Activated CD8-positive, alpha-beta memory T cell treated with anti-CD3 and anti-CD28 coated beads, Interleukin-2, amount 10 ng/mL, durations not matched to agents 7 days and 5 days (primary cell): ENCODE data around the gene GRK6. TPM values are rescaled to one million over a fixed set of nuclear protein-coding genes. Genes with fewer than 3 reads are reported as not detected.
"Not testable (repeated sequence)": the region's sequence is repeated elsewhere in the genome, so short reads cannot be mapped to it uniquely, and the experiment has no call there.

Experiments used
- ATAC-seq: fragments of 150-1000 bp; cut with Tn5 transposase; one replicate; pipeline ENCODE4 v1.10.0; 2021; ENCODE audit warnings: moderate library complexity
- CTCF ChIA-PET: fragments of 350-600 bp; sonication (Branson Sonifier 250); formaldehyde crosslinking; loops from one replicate; lab custom pipeline; 2021; ENCODE audit warnings: antibody characterized with exemption; lab: Charles Lee
- DNase-seq: peaks from one replicate; pipeline ENCODE4 v3.0.0-alpha.2; 2020
- H3K27ac Mint-ChIP-seq: one replicate; pipeline ENCODE4 v1.8.0; 2021; ENCODE audit warnings: mild to moderate bottlenecking, mixed read lengths
- H3K27me3 Mint-ChIP-seq: one replicate; pipeline ENCODE4 v1.8.0; 2021; ENCODE audit warnings: mixed read lengths
- H3K36me3 Mint-ChIP-seq: one replicate; pipeline ENCODE4 v1.8.0; 2021; ENCODE audit warnings: mild to moderate bottlenecking, mixed read lengths
- H3K4me1 Mint-ChIP-seq: one replicate; pipeline ENCODE4 v1.8.0; 2021; ENCODE audit warnings: mixed read lengths
- H3K4me3 Mint-ChIP-seq: one replicate; pipeline ENCODE4 v1.8.0; 2021; ENCODE audit warnings: mild to moderate bottlenecking, moderate library complexity, mixed read lengths
- H3K9me3 Mint-ChIP-seq: one replicate; pipeline ENCODE4 v1.8.0; 2022; ENCODE audit warnings: low read depth, mixed read lengths
- total RNA-seq, 2 experiments: library from RNA; stranded (reverse); gene quantifications; one replicate each; pipeline ENCODE4 v1.2.3, GENCODE V29; 2021

GRK6 gene
- total RNA-seq, 2 experiments from 2014 or later, result 112 to 159 TPM

- CTCF ChIA-PET, result interaction anchor here (0.5 to 18.7 kb wide), 28 partner anchors 11 to 291 kb away, joined by 3 to 717 read pairs (median 12); partner anchors contain the start of genes GRK6, LMAN2, MXD3 and PDLIM7
- H3K36me3 Mint-ChIP-seq, result no peaks in the 10 kb centered on the region
- peak overlapping the region; percentile 5 for H3K27ac Mint-ChIP-seq
- H3K4me3 Mint-ChIP-seq, result peak overlapping the region; percentile 64
- no peaks in the 10 kb centered on the region for H3K9me3 Mint-ChIP-seq
- ATAC-seq (peak; percentile 24), DNase-seq (peak; percentile 68)
- peaks cover 37% of the 10 kb centered on the region for H3K4me1 Mint-ChIP-seq
- H3K27me3 Mint-ChIP-seq, result peaks cover 23% of the 10 kb centered on the region
These were observed 23.2 kb upstream of the GRK6 start for GRCh38 chr5:177403102-177403791.

- CTCF ChIA-PET, result interaction anchor here (0.5 to 18.7 kb wide), 36 partner anchors 11 to 743 kb away, joined by 3 to 717 read pairs (median 6); partner anchors contain the start of genes DDX41, GRK6, LMAN2 and MXD3
- Mint-ChIP-seq H3K9me3 (no peaks in the 10 kb centered on the region), H3K27me3 (peaks cover 23% of the 10 kb centered on the region), H3K4me3 (peak overlapping the region; percentile 64), H3K27ac (peak overlapping the region; percentile 63), H3K4me1 (peaks cover 37% of the 10 kb centered on the region), H3K36me3 (no peaks in the 10 kb centered on the region)
- DNase-seq (peak; percentile 90), ATAC-seq (peak; percentile 89)
These were observed 22.5 kb upstream of the GRK6 start for GRCh38 chr5:177403792-177404640.

- no peaks in the 10 kb centered on the region for H3K36me3 Mint-ChIP-seq
- no peaks in the 10 kb centered on the region for H3K9me3 Mint-ChIP-seq
- ATAC-seq (no peak), DNase-seq (no peak)
- peak overlapping the region; percentile 64 for H3K4me3 Mint-ChIP-seq
- H3K27me3 Mint-ChIP-seq, result peaks cover 23% of the 10 kb centered on the region
- H3K4me1 Mint-ChIP-seq, result peaks cover 37% of the 10 kb centered on the region
- H3K27ac Mint-ChIP-seq, result peak overlapping the region; percentile 24
- CTCF ChIA-PET, result interaction anchor here (0.5 to 18.7 kb wide), 30 partner anchors 10 to 744 kb away, joined by 3 to 717 read pairs (median 8); partner anchors contain the start of genes DDX41, GRK6, LMAN2 and MXD3
These were observed 21.8 kb upstream of the GRK6 start for GRCh38 chr5:177404641-177405179.

- peaks cover 37% of the 10 kb centered on the region for H3K4me1 Mint-ChIP-seq
- CTCF ChIA-PET, result interaction anchor here (1.1 to 18.7 kb wide), 17 partner anchors 10 to 112 kb away, joined by 4 to 717 read pairs (median 46); partner anchors contain the start of genes DDX41, GRK6, MXD3 and PDLIM7
These were observed 21.2 kb upstream of the GRK6 start for GRCh38 chr5:177405312-177405711.

GRCh38 chr5:177405805-177406204, 20.7 kb upstream of the GRK6 start:
- H3K36me3 Mint-ChIP-seq, result no peaks in the 10 kb centered on the region
- no peaks in the 10 kb centered on the region for H3K9me3 Mint-ChIP-seq
- peaks cover 23% of the 10 kb centered on the region for H3K27me3 Mint-ChIP-seq
- no peak for ATAC-seq
- H3K4me1 Mint-ChIP-seq, result peaks cover 42% of the 10 kb centered on the region
- CTCF ChIA-PET, result interaction anchor here (1.5 to 18.7 kb wide), 11 partner anchors 9 to 96 kb away, joined by 5 to 717 read pairs (median 64); partner anchors contain the start of genes GRK6, PDLIM7, PRR7 and RGS14
- no peak for DNase-seq
- no peak overlapping the region for H3K4me3 Mint-ChIP-seq
- H3K27ac Mint-ChIP-seq, result no peak overlapping the region

More at GRCh38 chr5:177405312-177405711, 21.2 kb upstream of the GRK6 start:
- DNase-seq (no peak), ATAC-seq (no peak)
- Mint-ChIP-seq H3K27ac (no peak overlapping the region), H3K36me3 (no peaks in the 10 kb centered on the region), H3K27me3 (peaks cover 23% of the 10 kb centered on the region), H3K9me3 (no peaks in the 10 kb centered on the region), H3K4me3 (peak overlapping the region; percentile 64)

- Mint-ChIP-seq H3K27ac (peak within 1 kb of the TSS; percentile 62), H3K9me3 (no peaks in the 10 kb centered on the region), H3K4me3 (no peak within 1 kb of the TSS), H3K36me3 (no peaks in the 10 kb centered on the region), H3K4me1 (peaks cover 50% of the 10 kb centered on the region), H3K27me3 (no peaks in the 10 kb centered on the region)
- ATAC-seq, result no peak
- no peak for DNase-seq
- CTCF ChIA-PET, result interaction anchor here (0.8 to 18.7 kb wide), 10 partner anchors 12 to 99 kb away, joined by 3 to 717 read pairs (median 4); partner anchors contain the start of genes GRK6 and PRR7
These were observed 17.3 kb upstream of the GRK6 start, which contains the start of gene F12 for GRCh38 chr5:177409043-177409801. Gene F12 (minus strand): TSS chr5:177409564. CDS start chr5:177409527, 37 bp downstream.

GRCh38 chr5:177410575-177410974, 15.9 kb upstream of the GRK6 start:
- Mint-ChIP-seq H3K4me1 (peaks cover 39% of the 10 kb centered on the region), H3K4me3 (no peak overlapping the region), H3K27ac (peak overlapping the region; percentile 62), H3K36me3 (no peaks in the 10 kb centered on the region), H3K9me3 (no peaks in the 10 kb centered on the region), H3K27me3 (no peaks in the 10 kb centered on the region)
- CTCF ChIA-PET, result interaction anchor here (0.8 to 18.7 kb wide), 6 partner anchors 8 to 98 kb away, joined by 3 to 717 read pairs (median 4); partner anchors contain the start of genes PDLIM7 and PRR7
- DNase-seq (no peak), ATAC-seq (no peak)

- Mint-ChIP-seq H3K9me3 (no peaks in the 10 kb centered on the region), H3K4me3 (peak overlapping the region; percentile 43), H3K36me3 (no peaks in the 10 kb centered on the region), H3K27ac (peak overlapping the region; percentile 79), H3K4me1 (peaks cover 31% of the 10 kb centered on the region), H3K27me3 (no peaks in the 10 kb centered on the region)
- ATAC-seq (peak; percentile 67), DNase-seq (no peak)
- CTCF ChIA-PET, result interaction anchor here (1.2 to 18.7 kb wide), 5 partner anchors 9 to 35 kb away, joined by 4 to 717 read pairs (median 5); partner anchors contain the start of genes GRK6 and PRR7
These were observed 13.8 kb upstream of the GRK6 start for GRCh38 chr5:177412603-177413233.

- CTCF ChIA-PET, result interaction anchor here (0.8 to 18.7 kb wide), 8 partner anchors 11 to 96 kb away, joined by 3 to 717 read pairs (median 4); partner anchors contain the start of gene PRR7
- ATAC-seq (no peak), DNase-seq (no peak)
- H3K9me3 Mint-ChIP-seq, result no peaks in the 10 kb centered on the region
- no peaks in the 10 kb centered on the region for H3K27me3 Mint-ChIP-seq
- H3K4me3 Mint-ChIP-seq, result no peak overlapping the region
- H3K27ac Mint-ChIP-seq, result no peak overlapping the region
- peaks cover 31% of the 10 kb centered on the region for H3K4me1 Mint-ChIP-seq
- H3K36me3 Mint-ChIP-seq, result no peaks in the 10 kb centered on the region
These were observed 12.0 kb upstream of the GRK6 start for GRCh38 chr5:177414481-177414880.

- not testable (repeated sequence) for H3K27ac Mint-ChIP-seq, ATAC-seq, H3K4me3 Mint-ChIP-seq, H3K9me3 Mint-ChIP-seq, DNase-seq, H3K36me3 Mint-ChIP-seq, H3K27me3 Mint-ChIP-seq
- CTCF ChIA-PET, result interaction anchor here (6.4 to 18.7 kb wide), 2 partner anchors 13 to 31 kb away, joined by 70 to 717 read pairs; partner anchors contain the start of gene PRR7
- peaks cover 17% of the 10 kb centered on the region for H3K4me1 Mint-ChIP-seq
These were observed 9.4 kb upstream of the GRK6 start for GRCh38 chr5:177417081-177417480.

GRCh38 chr5:177419046-177419445, 7.4 kb upstream of the GRK6 start:
- Mint-ChIP-seq H3K27me3 (no peaks in the 10 kb centered on the region), H3K4me3 (no peak overlapping the region), H3K36me3 (no peaks in the 10 kb centered on the region), H3K4me1 (peaks cover 2% of the 10 kb centered on the region), H3K27ac (no peak overlapping the region), H3K9me3 (no peaks in the 10 kb centered on the region)
- CTCF ChIA-PET, result interaction anchor here (0.6 to 18.7 kb wide), 4 partner anchors 11 to 817 kb away, joined by 3 to 717 read pairs (median 136); partner anchors contain the start of genes PFN3 and PRR7
- no peak for ATAC-seq
- DNase-seq, result no peak
